Hematopoietic multipotent progenitor cell treated with erythropoietin and hydrocortisone succinate and interleukin-3 and kit ligand, for 15 days (in vitro differentiated cells): ENCODE data around the gene FAM171A2.
A peak's percentile ranks its signal among the peaks of the same experiment; 100 is the strongest.
"Not testable (repeated sequence)": the region's sequence is repeated elsewhere in the genome, so short reads cannot be mapped to it uniquely, and the experiment has no call there.

Experiments used
- DNase-seq: peaks from one replicate; pipeline ENCODE4 v3.0.0-alpha.2; 2015; ENCODE audit warnings: low spot score

FAM171A2 gene

DNA sequence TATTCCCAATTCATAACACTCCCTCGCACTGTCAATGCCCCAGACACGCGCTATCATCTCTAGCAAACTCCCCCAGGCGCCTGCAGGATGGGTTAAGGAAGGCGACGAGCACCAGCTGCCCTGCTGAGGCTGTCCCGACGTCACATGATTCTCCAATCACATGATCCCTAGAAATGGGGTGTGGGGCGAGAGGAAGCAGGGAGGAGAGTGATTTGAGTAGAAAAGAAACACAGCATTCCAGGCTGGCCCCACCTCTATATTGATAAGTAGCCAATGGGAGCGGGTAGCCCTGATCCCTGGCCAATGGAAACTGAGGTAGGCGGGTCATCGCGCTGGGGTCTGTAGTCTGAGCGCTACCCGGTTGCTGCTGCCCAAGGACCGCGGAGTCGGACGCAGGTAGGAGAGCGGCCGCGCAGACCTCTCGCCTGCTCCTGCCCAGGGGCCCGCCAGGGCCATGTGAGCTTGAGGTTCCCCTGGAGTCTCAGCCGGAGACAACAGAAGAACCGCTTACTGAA, 18.7 kb downstream of the FAM171A2 start, which contains the start of gene GRN:
Gene GRN, plus strand, starts transcription at position 364 of the 515 bp plus-strand sequence. CDS start 3,863 bp downstream, outside the sequence.
- peak; percentile 86 for DNase-seq

DNA sequence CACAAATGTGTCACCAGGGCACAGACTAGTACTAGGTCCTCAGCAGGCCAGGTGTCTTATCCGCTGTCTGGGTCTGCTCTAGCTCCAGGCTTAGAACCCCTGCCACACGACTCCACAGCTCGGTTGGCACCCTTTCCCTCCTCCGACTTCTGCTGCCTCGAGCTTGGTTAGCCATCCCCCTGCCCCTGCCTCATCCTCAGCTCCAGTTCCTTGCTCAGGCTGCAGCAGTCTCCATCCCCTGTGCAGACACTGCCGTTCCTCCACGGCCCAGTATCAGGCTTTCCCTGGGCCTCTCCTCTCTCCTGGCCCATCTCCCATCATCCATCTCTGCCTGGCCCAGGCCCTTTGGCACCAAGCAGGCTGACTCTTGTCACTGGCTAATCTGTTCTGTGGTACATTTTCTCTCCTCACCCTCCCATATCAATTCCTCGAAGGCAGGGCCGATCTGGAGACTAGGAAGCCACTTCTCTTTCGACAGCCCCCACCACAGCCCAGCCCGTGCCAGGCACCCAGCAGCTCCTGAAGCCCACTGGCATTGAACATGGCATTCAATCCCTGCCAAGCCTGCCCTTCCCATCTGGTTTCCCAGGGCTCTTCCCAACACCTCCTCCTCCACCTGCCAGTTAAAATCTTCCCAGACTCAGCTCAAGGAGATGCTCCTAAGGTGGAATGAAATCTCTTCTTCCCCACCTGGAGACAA, 20.0 kb downstream of the FAM171A2 start:
- DNase-seq, result no peak

DNA sequence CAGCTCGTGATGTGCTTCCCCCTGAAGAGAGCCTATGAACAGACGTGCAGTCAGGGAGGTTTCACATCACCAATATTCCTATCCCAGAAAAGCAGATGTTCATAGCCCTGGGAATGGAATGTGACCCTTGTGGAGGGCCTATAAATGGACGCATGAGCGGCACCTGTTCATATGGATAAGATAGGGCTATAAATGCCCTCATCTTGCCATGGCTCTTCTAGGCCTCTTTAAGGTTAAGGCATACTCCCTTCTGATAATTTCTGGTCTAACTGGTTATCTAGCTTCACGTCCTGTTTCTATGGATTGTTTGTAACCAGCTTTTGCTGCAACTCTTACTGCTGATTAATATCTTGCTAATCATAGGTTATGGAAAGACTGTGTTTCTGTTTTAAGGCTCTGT, 23.1 kb downstream of the FAM171A2 start:
- DNase-seq, result not testable (repeated sequence)

- DNase-seq, result no peak
Measured at GRCh38 chr17:44338702-44339101, 25.0 kb downstream of the FAM171A2 start.

- DNase-seq, result no peak
Measured at GRCh38 chr17:44335968-44336367, 27.7 kb downstream of the FAM171A2 start.

GRCh38 chr17:44335564-44335963, 28.1 kb downstream of the FAM171A2 start:
- DNase-seq, result no peak

DNA sequence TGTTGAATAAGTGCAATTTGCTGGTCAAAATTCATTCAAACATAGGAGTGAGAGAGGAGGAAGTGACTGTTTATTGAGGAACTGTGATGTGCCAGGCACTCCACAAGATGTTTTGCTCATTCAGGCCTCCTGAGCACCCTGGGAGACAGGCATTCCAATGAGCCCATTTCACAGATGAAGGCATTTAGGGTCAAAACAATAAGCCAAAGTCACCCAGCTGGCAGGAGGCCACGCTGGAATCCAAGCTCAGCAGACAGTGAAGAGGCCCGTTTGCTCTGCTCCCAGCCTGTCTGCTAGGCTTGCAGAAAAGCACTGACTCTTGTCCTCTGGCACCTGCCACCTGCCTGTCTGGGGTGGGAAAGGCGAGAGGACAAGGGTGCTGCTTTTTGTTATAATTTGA, 28.9 kb downstream of the FAM171A2 start:
- no peak for DNase-seq

DNA sequence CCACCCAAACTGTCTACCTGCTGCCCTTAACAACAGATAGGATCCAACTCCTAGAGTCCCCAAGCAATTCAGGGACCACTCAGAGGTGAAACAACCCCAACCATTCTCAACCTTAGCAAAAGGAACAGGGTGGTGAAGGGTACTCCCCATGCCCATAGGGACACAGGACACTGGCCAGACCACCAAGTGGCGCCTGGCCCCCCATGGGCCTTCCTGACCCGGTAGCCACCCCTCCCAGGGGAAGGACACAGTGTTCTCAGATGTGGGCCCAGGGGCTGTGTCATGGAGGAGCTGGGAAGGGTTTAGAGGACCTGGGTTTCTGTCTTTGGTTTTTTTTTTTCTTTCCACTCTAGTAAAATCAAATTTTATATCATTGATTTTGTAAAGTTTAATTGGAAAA, 29.3 kb downstream of the FAM171A2 start:
- no peak for DNase-seq

GRCh38 chr17:44333371-44333770, 30.3 kb downstream of the FAM171A2 start:
- DNase-seq, result no peak

- DNase-seq, result peak; percentile 91
Measured at GRCh38 chr17:44331249-44331760, 32.3 kb downstream of the FAM171A2 start.

DNA sequence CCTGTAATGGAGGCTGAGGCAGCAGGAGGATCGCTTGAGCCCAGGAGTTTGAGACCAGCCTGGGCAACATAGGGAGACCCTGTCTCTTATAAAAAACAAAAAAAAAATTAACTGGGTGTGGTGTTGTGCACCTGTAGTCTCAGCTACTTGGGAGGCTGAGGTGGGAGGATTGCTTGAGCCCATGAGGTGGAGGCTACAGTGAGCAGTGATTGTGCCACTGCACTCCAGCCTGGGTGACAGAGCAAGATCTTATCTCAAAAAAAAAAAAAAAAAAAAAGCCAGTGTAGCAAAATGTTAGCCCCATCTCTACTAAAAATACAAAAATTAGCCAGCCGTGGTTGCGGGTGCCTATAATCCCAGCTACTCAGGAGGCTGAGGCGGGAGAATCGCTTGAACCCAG, 33.4 kb downstream of the FAM171A2 start:
- not testable (repeated sequence) for DNase-seq

DNA sequence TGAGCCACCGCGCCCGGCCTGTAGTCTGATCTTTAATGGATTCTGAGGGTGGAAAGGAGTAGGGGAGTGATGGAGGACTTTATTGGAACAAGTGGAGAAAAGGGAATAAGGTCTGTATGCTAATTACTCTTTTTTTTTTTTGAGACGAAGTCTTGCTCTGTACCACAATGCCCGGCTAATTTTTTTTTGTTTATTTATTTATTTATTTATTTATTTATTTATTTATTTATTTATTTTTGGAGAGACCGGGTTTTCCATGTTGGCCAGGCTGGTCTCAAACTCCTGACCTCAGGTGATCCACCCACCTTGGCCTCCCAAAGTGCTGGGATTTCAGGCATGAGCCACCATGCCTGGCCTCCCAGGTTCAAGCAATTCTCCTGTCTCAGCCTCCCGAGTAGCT, 34.1 kb downstream of the FAM171A2 start:
- not testable (repeated sequence) for DNase-seq

DNA sequence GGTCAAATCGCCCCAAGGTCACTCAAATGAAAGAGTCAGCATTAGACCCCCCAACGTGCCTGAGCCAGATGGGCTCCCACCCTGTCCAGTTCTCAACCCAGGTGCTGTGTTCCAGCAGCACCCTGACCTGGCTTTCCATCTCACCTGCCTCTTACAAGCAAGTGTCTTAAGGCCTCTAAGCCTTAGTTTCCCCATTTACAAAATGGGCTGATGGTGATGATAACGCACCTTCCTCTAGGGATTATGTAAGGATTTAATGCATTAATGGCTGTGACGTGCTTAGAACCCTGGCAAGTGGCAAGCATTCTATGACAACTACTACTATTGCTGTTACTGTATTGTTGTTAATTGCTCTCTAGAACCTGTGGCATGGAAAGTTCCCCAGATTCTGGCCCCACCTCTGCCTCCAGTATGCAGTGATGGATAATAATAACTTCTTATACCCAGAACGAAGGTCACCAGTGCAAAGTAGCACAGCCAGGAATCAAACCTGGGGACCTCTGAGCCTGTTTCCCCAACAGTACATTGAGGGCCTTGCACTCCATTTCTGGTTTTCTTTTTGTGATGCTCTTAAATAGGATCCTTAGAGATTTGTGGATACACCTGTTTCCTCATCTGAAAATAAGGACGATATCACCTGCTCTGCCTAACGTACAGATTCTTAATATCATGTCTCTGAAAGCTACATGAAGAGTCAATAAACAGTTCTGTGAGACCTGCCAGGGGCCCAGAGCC, 35.8 kb downstream of the FAM171A2 start:
- DNase-seq, result no peak

GRCh38 chr17:44326861-44327444, 36.7 kb downstream of the FAM171A2 start:
- DNase-seq, result peak; percentile 94

DNA sequence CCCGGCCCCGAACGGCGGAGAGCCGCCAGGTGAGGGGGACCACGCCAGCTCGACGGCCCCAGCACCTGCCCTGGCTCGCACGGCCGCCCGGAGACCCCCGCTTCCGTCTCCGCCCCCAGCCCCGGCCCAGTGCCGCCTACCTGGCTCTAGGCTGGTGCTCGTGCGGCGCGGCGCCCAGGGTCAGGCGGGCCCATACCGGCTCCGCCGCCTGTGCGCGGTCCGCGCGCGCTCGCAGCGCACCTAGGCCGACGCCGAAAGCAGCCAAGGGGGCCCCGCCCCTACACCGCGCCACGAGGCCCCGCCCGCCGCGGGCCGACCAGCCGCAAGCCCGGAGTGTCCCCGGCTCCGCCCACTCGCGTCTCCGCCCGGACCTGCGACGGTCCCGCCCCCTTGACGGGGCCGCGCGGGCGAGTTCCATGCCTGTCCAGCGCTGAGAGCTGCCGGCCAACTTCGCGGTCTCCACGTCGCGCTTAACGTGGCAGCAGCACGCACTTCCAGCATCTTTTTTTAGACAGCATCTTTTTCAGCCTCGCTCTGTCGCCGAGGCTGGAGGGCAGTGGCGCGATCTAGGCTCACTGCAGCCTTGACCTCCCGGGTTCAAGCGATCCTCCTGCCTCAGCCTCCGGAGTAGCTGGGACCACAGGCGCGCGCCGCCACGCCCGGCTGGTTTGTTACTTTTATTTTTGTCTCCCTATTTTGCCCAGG, 38.9 kb downstream of the FAM171A2 start, which contains the start of gene SLC25A39:
Gene SLC25A39, minus strand, starts transcription at position 253 of the 705 bp plus-strand sequence. CDS start 1,261 bp downstream, outside the sequence.
- peak; percentile 96 for DNase-seq

- peak; percentile 44 for DNase-seq
Measured at GRCh38 chr17:44324092-44324570, 39.5 kb downstream of the FAM171A2 start.

DNA sequence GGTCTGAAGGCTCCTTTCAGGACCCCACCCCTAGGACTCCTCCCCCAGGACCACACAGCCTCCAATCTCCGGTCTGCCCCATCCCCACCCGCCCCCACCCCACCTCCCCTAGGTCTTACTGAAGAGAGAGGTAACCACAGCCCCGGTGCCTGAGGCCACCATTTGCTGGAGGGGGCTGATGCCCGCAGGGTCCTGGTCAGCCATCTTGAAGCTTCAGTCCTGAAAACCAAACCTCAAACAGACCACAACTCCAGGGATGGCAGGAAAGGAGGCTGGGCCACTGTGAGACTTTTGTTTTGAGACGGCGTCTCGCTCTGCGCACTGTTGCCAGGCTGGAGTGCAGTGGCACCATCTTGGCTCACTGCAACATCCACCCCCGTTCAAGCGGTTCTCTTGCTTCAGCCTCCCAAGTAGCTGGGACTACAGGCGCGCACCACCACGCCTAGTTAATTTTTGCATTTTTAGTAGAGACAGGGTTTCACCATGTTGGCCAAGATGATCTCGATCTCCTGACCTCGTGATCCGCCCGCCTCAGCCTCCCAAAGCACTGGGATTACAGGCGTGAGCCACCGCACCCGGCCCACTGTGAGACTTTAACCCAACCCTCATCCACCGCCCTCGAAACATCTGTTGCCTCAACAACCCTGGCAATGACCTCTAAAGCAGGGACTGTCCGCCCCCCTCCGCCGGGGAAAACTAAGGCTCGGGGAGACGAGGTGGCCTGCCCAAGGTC, 40.1 kb downstream of the FAM171A2 start:
- DNase-seq, result no peak

GRCh38 chr17:44322236-44322895, 41.3 kb downstream of the FAM171A2 start:
- DNase-seq, result no peak

GRCh38 chr17:44321246-44322120, 42.2 kb downstream of the FAM171A2 start:
- DNase-seq, result no peak
